Measurements from ENCODE around the gene CTNNAL1.
"Not testable (repeated sequence)": the region's sequence is repeated elsewhere in the genome, so short reads cannot be mapped to it uniquely, and the experiment has no call there.

CTNNAL1 gene, protein sequence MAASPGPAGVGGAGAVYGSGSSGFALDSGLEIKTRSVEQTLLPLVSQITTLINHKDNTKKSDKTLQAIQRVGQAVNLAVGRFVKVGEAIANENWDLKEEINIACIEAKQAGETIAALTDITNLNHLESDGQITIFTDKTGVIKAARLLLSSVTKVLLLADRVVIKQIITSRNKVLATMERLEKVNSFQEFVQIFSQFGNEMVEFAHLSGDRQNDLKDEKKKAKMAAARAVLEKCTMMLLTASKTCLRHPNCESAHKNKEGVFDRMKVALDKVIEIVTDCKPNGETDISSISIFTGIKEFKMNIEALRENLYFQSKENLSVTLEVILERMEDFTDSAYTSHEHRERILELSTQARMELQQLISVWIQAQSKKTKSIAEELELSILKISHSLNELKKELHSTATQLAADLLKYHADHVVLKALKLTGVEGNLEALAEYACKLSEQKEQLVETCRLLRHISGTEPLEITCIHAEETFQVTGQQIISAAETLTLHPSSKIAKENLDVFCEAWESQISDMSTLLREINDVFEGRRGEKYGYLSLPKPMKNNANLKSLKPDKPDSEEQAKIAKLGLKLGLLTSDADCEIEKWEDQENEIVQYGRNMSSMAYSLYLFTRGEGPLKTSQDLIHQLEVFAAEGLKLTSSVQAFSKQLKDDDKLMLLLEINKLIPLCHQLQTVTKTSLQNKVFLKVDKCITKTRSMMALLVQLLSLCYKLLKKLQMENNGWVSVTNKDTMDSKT

GRCh38 chr9:109012876-109013678 lies at the start of gene CTNNAL1:
Gene CTNNAL1 (minus strand): TSS chr9:109013499. CDS start chr9:109013442, 57 bp downstream.
- in situ Hi-C loops (cut with HindIII; ENCODE audit: low pct_ligation_motif_present, low sequenced_read_pairs), result no loop called here
- peak within 1 kb of the TSS; percentile 80 for H3K27ac ChIP-seq
- TF ChIP-seq CTCF (IDR thresholded peaks at IDR 0.05; ENCODE audit: low read depth, low read length, missing control alignments), result no peak

DNA sequence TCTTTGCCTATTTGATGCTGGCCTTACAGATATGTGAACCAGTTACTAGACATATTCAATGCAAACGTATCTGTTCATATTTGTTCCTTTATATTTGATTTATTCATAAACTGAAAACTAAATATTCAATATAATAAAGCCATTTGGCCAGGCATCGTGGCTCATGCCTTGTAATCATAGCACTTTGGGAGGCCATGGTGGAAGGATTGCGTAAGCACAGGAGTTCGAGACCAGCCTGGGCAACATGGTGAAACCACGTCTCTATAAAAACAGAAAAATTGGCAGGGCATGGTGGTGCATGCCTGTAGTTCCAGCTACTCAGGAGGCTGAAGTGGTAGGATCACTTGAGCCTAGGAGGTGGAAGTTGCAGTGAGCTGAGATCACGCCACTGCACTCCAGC lies 49.2 kb upstream of the CTNNAL1 start:
- H3K27me3 ChIP-seq (replicated peaks), result no peaks in the 10 kb centered on the region
- peaks cover 12% of the 10 kb centered on the region for H3K36me3 ChIP-seq (replicated peaks)
- H3K27ac ChIP-seq, result no peak overlapping the region
- H3K4me3 ChIP-seq (ENCODE audit: low read depth, low read length), result no peak overlapping the region
- no peak for TF ChIP-seq CTCF (IDR thresholded peaks at IDR 0.05; ENCODE audit: low read depth, low read length, missing control alignments)
- no peak for DNase-seq
- in situ Hi-C loops (cut with HindIII; ENCODE audit: low pct_ligation_motif_present, low sequenced_read_pairs), result no loop called here

More at GRCh38 chr9:109012876-109013678, at the start of gene CTNNAL1:
- H3K27me3 ChIP-seq (replicated peaks), result no peaks in the 10 kb centered on the region
- peak; percentile 87 for DNase-seq
- H3K36me3 ChIP-seq (replicated peaks), result no peaks in the 10 kb centered on the region
- H3K4me3 ChIP-seq (ENCODE audit: low read depth, low read length), result peak within 1 kb of the TSS; percentile 80

- H3K27ac ChIP-seq, result no peak overlapping the region
- in situ Hi-C loops (cut with HindIII; ENCODE audit: low pct_ligation_motif_present, low sequenced_read_pairs), result no loop called here
- H3K4me3 ChIP-seq (ENCODE audit: low read depth, low read length), result no peak overlapping the region
- no peak for TF ChIP-seq CTCF (IDR thresholded peaks at IDR 0.05; ENCODE audit: low read depth, low read length, missing control alignments)
- peaks cover 13% of the 10 kb centered on the region for H3K36me3 ChIP-seq (replicated peaks)
- DNase-seq, result no peak
- H3K27me3 ChIP-seq (replicated peaks), result no peaks in the 10 kb centered on the region
Measured at GRCh38 chr9:109060191-109060590, 46.9 kb upstream of the CTNNAL1 start.

- in situ Hi-C loops (cut with HindIII; ENCODE audit: low pct_ligation_motif_present, low sequenced_read_pairs); DNase-seq; H3K27me3 ChIP-seq (replicated peaks); H3K4me3 ChIP-seq (ENCODE audit: low read depth, low read length): not testable (repeated sequence)
- Histone ChIP-seq H3K27ac (peak overlapping the region; percentile 56), H3K36me3 (replicated peaks) (peaks cover 41% of the 10 kb centered on the region)
Measured at GRCh38 chr9:109053121-109053520, 39.8 kb upstream of the CTNNAL1 start.

DNA sequence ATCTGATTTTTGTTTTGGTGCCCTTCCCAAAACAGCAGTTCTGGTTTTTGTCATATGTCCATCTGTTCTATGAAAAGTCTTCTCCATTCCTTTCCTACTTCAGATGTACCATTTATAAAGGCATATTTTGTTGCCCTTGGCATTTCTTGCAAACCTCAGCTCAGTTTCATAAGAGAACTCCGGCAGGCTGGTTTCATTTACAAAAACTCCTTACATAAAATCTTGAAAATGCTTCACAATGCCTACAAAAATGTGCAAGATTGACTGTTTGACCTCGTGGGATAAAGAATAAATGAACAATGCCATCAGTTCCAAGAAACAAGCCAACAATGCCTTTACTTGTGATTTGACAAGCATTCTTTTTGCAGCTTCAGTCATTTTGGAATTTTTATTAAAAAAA lies 39.1 kb upstream of the CTNNAL1 start:
- no peak for TF ChIP-seq CTCF (IDR thresholded peaks at IDR 0.05; ENCODE audit: low read depth, low read length, missing control alignments)
- peak; percentile 34 for DNase-seq
- no peak overlapping the region for H3K4me3 ChIP-seq (ENCODE audit: low read depth, low read length)
- H3K27me3 ChIP-seq (replicated peaks), result no peaks in the 10 kb centered on the region
- peaks cover 47% of the 10 kb centered on the region for H3K36me3 ChIP-seq (replicated peaks)
- peak overlapping the region; percentile 9 for H3K27ac ChIP-seq
- in situ Hi-C loops (cut with HindIII; ENCODE audit: low pct_ligation_motif_present, low sequenced_read_pairs), result no loop called here

- peaks cover 49% of the 10 kb centered on the region for H3K36me3 ChIP-seq (replicated peaks)
- no peak overlapping the region for H3K4me3 ChIP-seq (ENCODE audit: low read depth, low read length)
- no peak overlapping the region for H3K27ac ChIP-seq
- in situ Hi-C loops (cut with HindIII; ENCODE audit: low pct_ligation_motif_present, low sequenced_read_pairs), result no loop called here
- no peak for TF ChIP-seq CTCF (IDR thresholded peaks at IDR 0.05; ENCODE audit: low read depth, low read length, missing control alignments)
- no peaks in the 10 kb centered on the region for H3K27me3 ChIP-seq (replicated peaks)
- DNase-seq, result no peak
Measured at GRCh38 chr9:109051733-109052132, 38.4 kb upstream of the CTNNAL1 start.

Measured in brain microvascular endothelial cell (primary cell).